HG03045 (cell line): ENCODE data around the gene FAM107B.

ENCODE experiments used
- ATAC-seq: cut with Tn5 transposase; IDR thresholded peaks from one replicate; pipeline ENCODE4 v1.9.1; 2021; ENCODE audit warnings: mild to moderate bottlenecking, moderate library complexity; ENCODE audit not compliant: unreplicated experiment

The FAM107B gene

GRCh38 chr10:14543046-14543903 lies 231.4 kb downstream of the FAM107B start:
- peak; percentile 47 for ATAC-seq

GRCh38 chr10:14541379-14541778 lies 233.3 kb downstream of the FAM107B start:
- no peak for ATAC-seq

GRCh38 chr10:14540611-14541010 lies 234.1 kb downstream of the FAM107B start:
- no peak for ATAC-seq

- no peak for ATAC-seq
Observed at GRCh38 chr10:14540062-14540461, 234.6 kb downstream of the FAM107B start.

- no peak for ATAC-seq
Observed at GRCh38 chr10:14539176-14539575, 235.5 kb downstream of the FAM107B start.

- ATAC-seq: no peak
Observed at GRCh38 chr10:14536241-14537213, 238.2 kb downstream of the FAM107B start.

GRCh38 chr10:14535457-14536130 lies 239.1 kb downstream of the FAM107B start:
- no peak for ATAC-seq

- no peak for ATAC-seq
Observed at GRCh38 chr10:14534152-14534551, 240.5 kb downstream of the FAM107B start.

GRCh38 chr10:14533295-14533694 lies 241.4 kb downstream of the FAM107B start:
- no peak for ATAC-seq

GRCh38 chr10:14532473-14533251 lies 242.0 kb downstream of the FAM107B start:
- no peak for ATAC-seq

GRCh38 chr10:14531974-14532373 lies 242.7 kb downstream of the FAM107B start:
- no peak for ATAC-seq

GRCh38 chr10:14530465-14530864 lies 244.2 kb downstream of the FAM107B start:
- ATAC-seq: no peak

- ATAC-seq: no peak
Observed at GRCh38 chr10:14529351-14529750, 245.3 kb downstream of the FAM107B start.

GRCh38 chr10:14528450-14528849 lies 246.2 kb downstream of the FAM107B start:
- ATAC-seq: no peak

- ATAC-seq: no peak
Observed at GRCh38 chr10:14527915-14528314, 246.8 kb downstream of the FAM107B start.

- ATAC-seq: no peak
Observed at GRCh38 chr10:14527134-14527844, 247.4 kb downstream of the FAM107B start.

- ATAC-seq: no peak
Observed at GRCh38 chr10:14526326-14526725, 248.4 kb downstream of the FAM107B start.

GRCh38 chr10:14524691-14525324 lies 249.9 kb downstream of the FAM107B start:
- no peak for ATAC-seq

- no peak for ATAC-seq
Observed at GRCh38 chr10:14523286-14523685, 251.4 kb downstream of the FAM107B start.
